Panc1 (cell line): Measurements from ENCODE around the gene PLA2G10. TPM values are rescaled to one million over a fixed set of nuclear protein-coding genes. Genes with fewer than 3 reads are reported as not detected.
A peak's percentile ranks its signal among the peaks of the same experiment; 100 is the strongest.
"Not testable (repeated sequence)": the region's sequence is repeated elsewhere in the genome, so short reads cannot be mapped to it uniquely, and the experiment has no call there.

ENCODE experiments used
- ATAC-seq: fragments of 200-7000 bp; cut with Tn5 transposase; 2 replicates; pipeline ENCODE4 v1.9.1; 2020; ENCODE audit warnings: mild to moderate bottlenecking, moderate library complexity
- Bru-seq: library from RNA; stranded (reverse); fragments of 400-500 nt; gene quantifications from one replicate; lab custom pipeline; 2021; lab: Mats Ljungman, UMichigan
- BruChase-seq, 2 experiments: library from RNA; stranded (reverse); fragments of 400-500 nt; gene quantifications; one replicate each; lab custom pipeline; 2021; lab: Mats Ljungman, UMichigan
- BruUV-seq: library from RNA; stranded (reverse); fragments of 400-500 nt; replicated peaks from 2 replicates; lab custom pipeline; 2021; lab: Mats Ljungman, UMichigan
- CTCF ChIA-PET: fragments of 300-600 bp; sonication (Branson Sonifier 250); formaldehyde crosslinking; loops from one replicate; lab custom pipeline; 2022; ENCODE audit warnings: antibody characterized with exemption; lab: Charles Lee
- POLR2A ChIA-PET: fragments of 300-600 bp; sonication (Branson Sonifier 250); formaldehyde crosslinking; loops from one replicate; lab custom pipeline; 2022; ENCODE audit warnings: antibody characterized with exemption; lab: Charles Lee
- DNase-seq: peaks from one replicate; pipeline ENCODE4 v3.0.0-alpha.2; 2010; ENCODE audit warnings: low read depth, low spot score
- H3K27ac ChIP-seq: 2 replicates; pipeline ENCODE4 v1.5.1; 2011; ENCODE audit warnings: mild to moderate bottlenecking, low read length, inconsistent platforms
- H3K27me3 ChIP-seq: fragments of 200-500 bp; sonication (Bioruptor generic); 2 replicates; pipeline ENCODE4 v1.6.0; 2014; ENCODE audit warnings: low read length, inconsistent platforms; ENCODE audit not compliant: control insufficient read depth, insufficient read depth
- H3K36me3 ChIP-seq: fragments of 200-500 bp; sonication (Bioruptor generic); 2 replicates; pipeline ENCODE4 v1.5.1; 2014; ENCODE audit warnings: inconsistent platforms, mild to moderate bottlenecking, low read length, moderate library complexity; ENCODE audit not compliant: control insufficient read depth, insufficient read depth
- H3K4me1 ChIP-seq: 2 replicates; pipeline ENCODE4 v1.5.1; 2011; ENCODE audit warnings: inconsistent platforms, mild to moderate bottlenecking, low read length, moderate library complexity; ENCODE audit not compliant: control insufficient read depth, insufficient read depth
- H3K4me3 ChIP-seq, 2 experiments: 2 replicates each; pipeline ENCODE4 v1.5.1; 2011 to 2012; ENCODE audit warnings: low read depth in 2 of 2, low read length in 2 of 2, mild to moderate bottlenecking in 2 of 2, inconsistent platforms in 1 of 2, moderate library complexity in 1 of 2
- H3K9me3 ChIP-seq: fragments of 200-500 bp; sonication (Bioruptor generic); 2 replicates; pipeline ENCODE4 v1.5.1; 2014; ENCODE audit warnings: low read depth, mild to moderate bottlenecking, inconsistent platforms, low read length, moderate library complexity; ENCODE audit not compliant: control insufficient read depth, insufficient read depth
- in situ Hi-C: cut with HindIII; loops from 2 replicates; pipeline ENCODE4 v1.10.0; 2016; ENCODE audit warnings: low sequenced_read_pairs, low pct_unique_long_range_greater_than_20kb
- intact Hi-C: fragments of 100-400 bp; cut with micrococcal nuclease; formaldehyde crosslinking; loops from one replicate; pipeline ENCODE4 v1.10.0; 2022; ENCODE audit not compliant: unreplicated experiment
- long read RNA-seq: library from polyadenylated mRNA; unstranded; transcript quantifications from one replicate; pipeline ENCODE4 v2.0.0, GENCODE V29; 2021; ENCODE audit not compliant: unreplicated experiment
- polyA plus RNA-seq: library from polyadenylated mRNA; unstranded; fragments of >200 nt; gene quantifications from one replicate; pipeline ENCODE4 v1.2.1, GENCODE V29; 2012; ENCODE audit warnings: missing spikeins; ENCODE audit not compliant: insufficient read length
- total RNA-seq: library from RNA; stranded (reverse); gene quantifications from one replicate; pipeline ENCODE4 v1.2.1, GENCODE V29; 2021; ENCODE audit not compliant: unreplicated experiment

PLA2G10 gene
- total RNA-seq (0.23 TPM), Bru-seq, nascent RNA (not detected), BruChase-seq, experiment 1, labeled RNA remaining after a 2-hour chase (percentile 11 among the genes with signal in this experiment), BruChase-seq, experiment 2, labeled RNA remaining after a 6-hour chase (percentile 13 among the genes with signal in this experiment)
- polyA plus RNA-seq = not detected
- long read RNA-seq = 0 reads

GRCh38 chr16:14694129-14694528, at the start of gene PLA2G10:
Gene PLA2G10, minus strand, starts transcription at chr16:14694308. Its CDS starts 79 bp downstream, at chr16:14694229.
- DNase-seq, H3K4me1 ChIP-seq, H3K9me3 ChIP-seq, H3K27me3 ChIP-seq, CTCF ChIA-PET, H3K36me3 ChIP-seq, BruUV-seq, H3K4me3 ChIP-seq, in situ Hi-C loops, POLR2A ChIA-PET, intact Hi-C loops, H3K27ac ChIP-seq: not testable (repeated sequence)
- 0 out of 2 replicates have a peak, but pooled peaks have one; percentile 51 for ATAC-seq

GRCh38 chr16:14742273-14743128, 48.4 kb upstream of the PLA2G10 start, which contains the start of gene NPIPA2:
Gene NPIPA2, plus strand, starts transcription at chr16:14742533. Its CDS starts 5,533 bp downstream, at chr16:14748066.
- H3K4me3 ChIP-seq, intact Hi-C loops, H3K27me3 ChIP-seq, BruUV-seq, H3K36me3 ChIP-seq, DNase-seq, H3K4me1 ChIP-seq, H3K9me3 ChIP-seq, POLR2A ChIA-PET, in situ Hi-C loops, CTCF ChIA-PET, H3K27ac ChIP-seq: not testable (repeated sequence)
- ATAC-seq = peak; percentile 99

GRCh38 chr16:14741794-14742193, 47.7 kb upstream of the PLA2G10 start:
- BruUV-seq, in situ Hi-C loops, H3K36me3 ChIP-seq, H3K4me1 ChIP-seq, H3K27me3 ChIP-seq, intact Hi-C loops, H3K27ac ChIP-seq, H3K4me3 ChIP-seq, POLR2A ChIA-PET, H3K9me3 ChIP-seq, DNase-seq, CTCF ChIA-PET: not testable (repeated sequence)
- peak; percentile 43 for ATAC-seq

- CTCF ChIA-PET, BruUV-seq, H3K27me3 ChIP-seq, DNase-seq, H3K9me3 ChIP-seq, H3K4me1 ChIP-seq, POLR2A ChIA-PET, ATAC-seq, H3K36me3 ChIP-seq, H3K27ac ChIP-seq, in situ Hi-C loops, intact Hi-C loops, H3K4me3 ChIP-seq: not testable (repeated sequence)
Measured at GRCh38 chr16:14740832-14741385, 46.8 kb upstream of the PLA2G10 start.

GRCh38 chr16:14733233-14733632, 39.1 kb upstream of the PLA2G10 start:
- H3K27ac ChIP-seq, POLR2A ChIA-PET, DNase-seq, in situ Hi-C loops, H3K36me3 ChIP-seq, H3K4me3 ChIP-seq, H3K9me3 ChIP-seq, H3K4me1 ChIP-seq, H3K27me3 ChIP-seq, intact Hi-C loops, CTCF ChIA-PET, BruUV-seq: not testable (repeated sequence)
- ATAC-seq = peak; percentile 60

GRCh38 chr16:14703156-14704011, 9.3 kb upstream of the PLA2G10 start, which contains the start of gene NPIPA3:
Gene NPIPA3, plus strand, starts transcription at chr16:14703411. Its CDS starts 5,533 bp downstream, at chr16:14708944.
- POLR2A ChIA-PET = not testable (repeated sequence)

More at GRCh38 chr16:14703156-14704011, 9.3 kb upstream of the PLA2G10 start, which contains the start of gene NPIPA3:
- H3K9me3 ChIP-seq, H3K27ac ChIP-seq, H3K4me1 ChIP-seq, DNase-seq, H3K4me3 ChIP-seq, intact Hi-C loops, BruUV-seq, in situ Hi-C loops, H3K27me3 ChIP-seq, H3K36me3 ChIP-seq, CTCF ChIA-PET: not testable (repeated sequence)
- ATAC-seq = peak; percentile 98
